ENCODE measurements around the gene ITIH2.

ITIH2 gene

GRCh38 chr10:7700577-7701125 lies 2.5 kb upstream of the ITIH2 start:
- DNase-seq (ENCODE audit: low read depth) = peak; percentile 21
- no peak for TF ChIP-seq CTCF (IDR thresholded peaks at IDR 0.05; ENCODE audit: insufficient read depth, low read depth, low read length, missing control alignments)

GRCh38 chr10:7701158-7701742 lies 1.9 kb upstream of the ITIH2 start:
- DNase-seq (ENCODE audit: low read depth) = no peak
- no peak overlapping the region for H3K4me3 ChIP-seq (ENCODE audit: low read length)
- TF ChIP-seq CTCF (IDR thresholded peaks at IDR 0.05; ENCODE audit: insufficient read depth, low read depth, low read length, missing control alignments) = no peak

More at GRCh38 chr10:7700577-7701125, 2.5 kb upstream of the ITIH2 start:
- H3K4me3 ChIP-seq (ENCODE audit: low read length) = no peak overlapping the region

- DNase-seq (ENCODE audit: low read depth) = no peak
- no peak overlapping the region for H3K4me3 ChIP-seq (ENCODE audit: low read length)
- TF ChIP-seq CTCF (IDR thresholded peaks at IDR 0.05; ENCODE audit: insufficient read depth, low read depth, low read length, missing control alignments) = no peak
Measured at GRCh38 chr10:7702288-7702812, 766 bp upstream of the ITIH2 start.

GRCh38 chr10:7704071-7705016 lies 1.2 kb downstream of the ITIH2 start:
- TF ChIP-seq CTCF (IDR thresholded peaks at IDR 0.05; ENCODE audit: insufficient read depth, low read depth, low read length, missing control alignments) = no peak
- H3K4me3 ChIP-seq (ENCODE audit: low read length) = no peak overlapping the region
- no peak for DNase-seq (ENCODE audit: low read depth)

GRCh38 chr10:7705341-7705740 lies 2.2 kb downstream of the ITIH2 start:
- H3K4me3 ChIP-seq (ENCODE audit: low read length) = no peak overlapping the region
- no peak for TF ChIP-seq CTCF (IDR thresholded peaks at IDR 0.05; ENCODE audit: insufficient read depth, low read depth, low read length, missing control alignments)
- DNase-seq (ENCODE audit: low read depth) = no peak

- no peak for DNase-seq (ENCODE audit: low read depth)
- TF ChIP-seq CTCF (IDR thresholded peaks at IDR 0.05; ENCODE audit: insufficient read depth, low read depth, low read length, missing control alignments) = no peak
- H3K4me3 ChIP-seq (ENCODE audit: low read length) = no peak overlapping the region
Measured at GRCh38 chr10:7706534-7707073, 3.5 kb downstream of the ITIH2 start.
